HepG2 (cell line): ENCODE results near the gene HSPA1L.

ENCODE experiments used
- HOXA7 ChIP-seq: sonication (generic); formaldehyde crosslinking; IDR thresholded peaks from 2 replicates; pipeline ENCODE4 v1.8.1; 2022; ENCODE audit warnings: mild to moderate bottlenecking, missing genetic modification reagents, moderate library complexity
- NFYC ChIP-seq: IDR thresholded peaks from 2 replicates; pipeline ENCODE4 v1.6.1; 2016; ENCODE audit warnings: missing genetic modification reagents, missing compliant biosample characterization
- SMARCE1 ChIP-seq: fragments of 450-650 bp; IDR thresholded peaks from 2 replicates; pipeline ENCODE4 v1.6.1; 2017; ENCODE audit warnings: borderline replicate concordance
- TF ChIP-seq, protein P1 (sequence below): sonication (generic); formaldehyde crosslinking; IDR thresholded peaks from 2 replicates; pipeline ENCODE4 v1.5.0; 2020; ENCODE audit warnings: mild to moderate bottlenecking, missing genetic modification reagents, moderate library complexity

DNA sequence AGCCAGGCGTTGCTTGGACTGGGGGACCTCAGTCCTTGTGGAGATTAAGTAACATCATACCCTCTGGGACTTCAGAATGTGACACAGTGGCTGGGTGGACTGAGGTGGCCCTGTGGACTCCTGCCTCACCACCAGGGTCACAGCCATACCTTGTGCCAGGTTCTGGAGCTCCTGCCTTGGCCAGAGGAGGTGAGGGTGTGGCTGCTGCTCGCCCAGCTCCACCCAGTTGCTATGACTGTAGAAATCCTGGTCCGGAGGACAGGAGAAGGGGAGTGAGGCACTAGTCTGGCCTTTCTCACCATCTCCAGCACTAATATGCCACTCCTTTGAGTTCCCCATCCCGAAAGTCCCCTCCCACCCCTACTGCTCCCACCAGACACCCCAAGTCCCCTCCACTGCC is 39.9 kb downstream of the HSPA1L start:
- TF ChIP-seq NFYC (CRISPR knock-in tag) (no peak), HOXA7 (CRISPR knock-in tag) (no peak), SMARCE1 (no peak)
- TF ChIP-seq, protein P1, sequence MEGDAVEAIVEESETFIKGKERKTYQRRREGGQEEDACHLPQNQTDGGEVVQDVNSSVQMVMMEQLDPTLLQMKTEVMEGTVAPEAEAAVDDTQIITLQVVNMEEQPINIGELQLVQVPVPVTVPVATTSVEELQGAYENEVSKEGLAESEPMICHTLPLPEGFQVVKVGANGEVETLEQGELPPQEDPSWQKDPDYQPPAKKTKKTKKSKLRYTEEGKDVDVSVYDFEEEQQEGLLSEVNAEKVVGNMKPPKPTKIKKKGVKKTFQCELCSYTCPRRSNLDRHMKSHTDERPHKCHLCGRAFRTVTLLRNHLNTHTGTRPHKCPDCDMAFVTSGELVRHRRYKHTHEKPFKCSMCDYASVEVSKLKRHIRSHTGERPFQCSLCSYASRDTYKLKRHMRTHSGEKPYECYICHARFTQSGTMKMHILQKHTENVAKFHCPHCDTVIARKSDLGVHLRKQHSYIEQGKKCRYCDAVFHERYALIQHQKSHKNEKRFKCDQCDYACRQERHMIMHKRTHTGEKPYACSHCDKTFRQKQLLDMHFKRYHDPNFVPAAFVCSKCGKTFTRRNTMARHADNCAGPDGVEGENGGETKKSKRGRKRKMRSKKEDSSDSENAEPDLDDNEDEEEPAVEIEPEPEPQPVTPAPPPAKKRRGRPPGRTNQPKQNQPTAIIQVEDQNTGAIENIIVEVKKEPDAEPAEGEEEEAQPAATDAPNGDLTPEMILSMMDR (CRISPR knock-in tag) = no peak
